Caco-2 (cell line): ENCODE results near the gene TMC1. TPM values are rescaled to one million over a fixed set of nuclear protein-coding genes. Genes with fewer than 3 reads are reported as not detected.

Experiments used
- BruUV-seq: library from RNA; stranded (reverse); fragments of 400-500 nt; replicated peaks from 2 replicates; lab custom pipeline; 2021; lab: Mats Ljungman, UMichigan
- CTCF ChIA-PET: fragments of 300-600 bp; sonication (Branson Sonifier 250); formaldehyde crosslinking; loops from one replicate; lab custom pipeline; 2022; ENCODE audit warnings: antibody characterized with exemption; lab: Charles Lee
- POLR2A ChIA-PET: fragments of 300-600 bp; sonication (Branson Sonifier 250); formaldehyde crosslinking; loops from one replicate; lab custom pipeline; 2022; ENCODE audit warnings: antibody characterized with exemption; lab: Charles Lee
- DNase-seq, 2 experiments: peaks; one replicate each; pipeline versions ENCODE4 v3.0.0 to v3.0.0-alpha.2; 2020 to 2022
- H3K27me3 ChIP-seq: replicated peaks from 2 replicates; pipeline ENCODE4 v1.6.0; 2011; ENCODE audit warnings: low read length; ENCODE audit not compliant: control insufficient read depth, insufficient read depth
- H3K36me3 ChIP-seq: 2 replicates; pipeline ENCODE4 v1.5.1; 2011; ENCODE audit warnings: low read length; ENCODE audit not compliant: control insufficient read depth, insufficient read depth
- H3K4me1 ChIP-seq: fragments of 250-450 bp; sonication (Bioruptor Pico); 2 replicates; pipeline ENCODE4 v1.5.1; 2020; ENCODE audit warnings: mild to moderate bottlenecking
- H3K4me3 ChIP-seq: 2 replicates; pipeline ENCODE4 v1.5.1; 2011; ENCODE audit warnings: low read depth, mild to moderate bottlenecking, control low read depth, low read length
- H3K9me3 ChIP-seq: fragments of 250-450 bp; sonication (Bioruptor Pico); 2 replicates; pipeline ENCODE4 v1.5.1; 2020; ENCODE audit warnings: mild to moderate bottlenecking, moderate library complexity
- H3K27ac Mint-ChIP-seq: one replicate; pipeline ENCODE4 v1.8.0; 2022; ENCODE audit warnings: mixed read lengths; ENCODE audit not compliant: unreplicated experiment
- H3K27me3 Mint-ChIP-seq: one replicate; pipeline ENCODE4 v1.8.0; 2022; ENCODE audit warnings: mixed read lengths; ENCODE audit not compliant: insufficient read depth, unreplicated experiment
- H3K36me3 Mint-ChIP-seq: one replicate; pipeline ENCODE4 v1.8.0; 2022; ENCODE audit warnings: mild to moderate bottlenecking, mixed read lengths; ENCODE audit not compliant: insufficient read depth, unreplicated experiment
- H3K4me1 Mint-ChIP-seq: one replicate; pipeline ENCODE4 v1.8.0; 2022; ENCODE audit warnings: low read depth, mixed read lengths; ENCODE audit not compliant: unreplicated experiment
- H3K4me3 Mint-ChIP-seq: one replicate; pipeline ENCODE4 v1.8.0; 2022; ENCODE audit warnings: mild to moderate bottlenecking, moderate library complexity, mixed read lengths; ENCODE audit not compliant: unreplicated experiment
- H3K9me3 Mint-ChIP-seq: one replicate; pipeline ENCODE4 v1.8.0; 2022; ENCODE audit warnings: mixed read lengths; ENCODE audit not compliant: unreplicated experiment
- intact Hi-C: fragments of 100-400 bp; cut with micrococcal nuclease; formaldehyde crosslinking; loops from one replicate; pipeline ENCODE4 v1.10.0; 2022; ENCODE audit not compliant: unreplicated experiment
- total RNA-seq: library from RNA; stranded (reverse); gene quantifications from 2 replicates; pipeline ENCODE4 v1.2.3, GENCODE V29; 2022
- TF ChIP-seq, protein P1 (sequence below), 2 experiments: fragments of 200-600 bp in 1 of 2; IDR thresholded peaks; 1 replicate in 1 of 2; 2 replicates in 1 of 2; pipeline versions ENCODE4 v1.5.1 to v1.8.0; 2011 to 2022; ENCODE audit warnings: antibody characterized with exemption in 1 of 2, control low read depth in 1 of 2, inconsistent platforms in 1 of 2, low read depth in 1 of 2, low read length in 1 of 2, mild to moderate bottlenecking in 1 of 2, moderate library complexity in 1 of 2; ENCODE audit not compliant: insufficient read depth in 1 of 2, severe bottlenecking in 1 of 2, unreplicated experiment in 1 of 2

The TMC1 gene
- total RNA-seq, 1 experiment from 2014 or later: not detected

DNA sequence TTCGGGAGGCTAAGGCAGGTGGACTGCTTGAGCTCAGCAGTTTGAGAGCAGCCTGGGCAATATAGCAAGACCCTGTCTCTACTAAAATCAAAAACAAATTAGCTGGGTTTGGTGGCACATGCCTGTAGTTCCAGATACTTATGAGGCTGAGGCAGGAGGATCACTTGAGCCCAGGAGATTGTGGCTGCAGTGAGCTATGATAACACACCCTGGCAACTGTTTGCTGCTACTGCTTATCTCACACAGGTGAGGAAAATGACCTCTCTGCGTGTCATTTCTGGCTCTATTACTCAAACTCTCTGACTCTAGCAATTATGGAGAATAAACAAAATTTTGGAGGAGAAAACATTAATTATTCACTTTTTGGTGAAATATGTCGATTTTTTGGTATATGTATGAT lies 45.3 kb upstream of the TMC1 start:
- no peak for DNase-seq
- H3K9me3 Mint-ChIP-seq: no peaks in the 10 kb centered on the region
- Histone ChIP-seq H3K4me3 (no peak overlapping the region), H3K9me3 (no peaks in the 10 kb centered on the region), H3K4me1 (peaks cover 7% of the 10 kb centered on the region; the same call in 1 of the 2 replicates), H3K27me3 (no peaks in the 10 kb centered on the region), H3K36me3 (no peaks in the 10 kb centered on the region)
- intact Hi-C loops: loop anchor here (5.0 to 10.0 kb wide), 4 partner anchors 79 to 169 kb away; partner anchors contain the start of gene ZFAND5
- H3K27me3 Mint-ChIP-seq: no peaks in the 10 kb centered on the region
- H3K27ac Mint-ChIP-seq: no peak overlapping the region
- BruUV-seq: no TSS peak
- TF ChIP-seq, protein P1, sequence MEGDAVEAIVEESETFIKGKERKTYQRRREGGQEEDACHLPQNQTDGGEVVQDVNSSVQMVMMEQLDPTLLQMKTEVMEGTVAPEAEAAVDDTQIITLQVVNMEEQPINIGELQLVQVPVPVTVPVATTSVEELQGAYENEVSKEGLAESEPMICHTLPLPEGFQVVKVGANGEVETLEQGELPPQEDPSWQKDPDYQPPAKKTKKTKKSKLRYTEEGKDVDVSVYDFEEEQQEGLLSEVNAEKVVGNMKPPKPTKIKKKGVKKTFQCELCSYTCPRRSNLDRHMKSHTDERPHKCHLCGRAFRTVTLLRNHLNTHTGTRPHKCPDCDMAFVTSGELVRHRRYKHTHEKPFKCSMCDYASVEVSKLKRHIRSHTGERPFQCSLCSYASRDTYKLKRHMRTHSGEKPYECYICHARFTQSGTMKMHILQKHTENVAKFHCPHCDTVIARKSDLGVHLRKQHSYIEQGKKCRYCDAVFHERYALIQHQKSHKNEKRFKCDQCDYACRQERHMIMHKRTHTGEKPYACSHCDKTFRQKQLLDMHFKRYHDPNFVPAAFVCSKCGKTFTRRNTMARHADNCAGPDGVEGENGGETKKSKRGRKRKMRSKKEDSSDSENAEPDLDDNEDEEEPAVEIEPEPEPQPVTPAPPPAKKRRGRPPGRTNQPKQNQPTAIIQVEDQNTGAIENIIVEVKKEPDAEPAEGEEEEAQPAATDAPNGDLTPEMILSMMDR (IDR thresholded peaks at IDR 0.05; ENCODE audit: insufficient read depth in 1 of 2, low read depth in 1 of 2, low read length in 1 of 2, severe bottlenecking in 1 of 2, unreplicated experiment in 1 of 2): no peak
- H3K36me3 Mint-ChIP-seq: no peaks in the 10 kb centered on the region
- ChIA-PET POLR2A (no interaction called here), CTCF (no interaction called here)
- H3K4me1 Mint-ChIP-seq: no peaks in the 10 kb centered on the region
- no peak overlapping the region for H3K4me3 Mint-ChIP-seq

DNA sequence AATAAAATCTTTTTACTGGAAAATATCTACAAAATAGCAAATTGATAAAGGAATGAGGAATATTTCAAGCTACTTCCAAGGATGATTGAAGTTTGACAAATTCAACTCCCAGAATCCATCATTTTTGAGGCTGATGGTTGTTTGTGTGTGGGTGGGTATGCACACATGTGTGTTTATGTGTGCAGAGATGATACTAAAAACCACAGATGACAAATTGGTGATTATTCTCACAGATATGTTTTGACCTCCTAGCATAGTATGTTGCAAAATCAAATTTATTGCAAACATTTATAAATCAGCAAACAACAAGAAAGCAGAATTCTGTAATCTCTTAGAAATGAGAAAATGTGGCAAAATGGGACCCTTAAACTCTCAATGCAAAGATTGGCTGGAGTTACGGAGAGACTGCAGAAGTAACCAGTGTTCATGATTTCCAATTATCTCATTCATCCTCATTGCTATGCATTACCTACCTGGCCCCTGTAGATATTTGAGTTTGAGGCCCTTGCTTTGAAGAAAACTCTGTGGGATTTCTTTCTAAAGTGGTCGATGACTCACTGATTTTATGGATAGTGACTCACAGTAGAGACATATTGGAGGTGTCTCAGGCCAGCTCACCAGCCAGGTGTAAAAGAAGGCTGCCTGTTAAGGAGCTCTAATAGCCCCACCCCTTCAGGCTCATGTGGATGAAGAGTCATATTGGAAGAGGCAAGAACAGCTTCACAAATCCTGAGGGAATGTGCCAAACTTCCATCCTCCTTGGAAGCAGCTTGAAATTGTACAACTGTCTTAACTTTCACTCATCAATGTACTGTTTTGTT lies 44.6 kb upstream of the TMC1 start:
- H3K27ac Mint-ChIP-seq: no peak overlapping the region
- TF ChIP-seq, protein P1 (IDR thresholded peaks at IDR 0.05; ENCODE audit: insufficient read depth in 1 of 2, low read depth in 1 of 2, low read length in 1 of 2, severe bottlenecking in 1 of 2, unreplicated experiment in 1 of 2): no peak
- BruUV-seq: no TSS peak
- Histone ChIP-seq H3K4me1 (peaks cover 7% of the 10 kb centered on the region; the same call in 1 of the 2 replicates), H3K9me3 (no peaks in the 10 kb centered on the region), H3K27me3 (no peaks in the 10 kb centered on the region), H3K36me3 (no peaks in the 10 kb centered on the region), H3K4me3 (no peak overlapping the region)
- ChIA-PET POLR2A (no interaction called here), CTCF (no interaction called here)
- H3K27me3 Mint-ChIP-seq: no peaks in the 10 kb centered on the region
- DNase-seq: peak; percentile 27 to 65
- no peaks in the 10 kb centered on the region for H3K9me3 Mint-ChIP-seq
- H3K4me1 Mint-ChIP-seq: no peaks in the 10 kb centered on the region
- intact Hi-C loops: loop anchor here (5.0 to 10.0 kb wide), 4 partner anchors 78 to 170 kb away; partner anchors contain the start of gene ZFAND5
- H3K36me3 Mint-ChIP-seq: no peaks in the 10 kb centered on the region
- H3K4me3 Mint-ChIP-seq: peak overlapping the region; percentile 33

DNA sequence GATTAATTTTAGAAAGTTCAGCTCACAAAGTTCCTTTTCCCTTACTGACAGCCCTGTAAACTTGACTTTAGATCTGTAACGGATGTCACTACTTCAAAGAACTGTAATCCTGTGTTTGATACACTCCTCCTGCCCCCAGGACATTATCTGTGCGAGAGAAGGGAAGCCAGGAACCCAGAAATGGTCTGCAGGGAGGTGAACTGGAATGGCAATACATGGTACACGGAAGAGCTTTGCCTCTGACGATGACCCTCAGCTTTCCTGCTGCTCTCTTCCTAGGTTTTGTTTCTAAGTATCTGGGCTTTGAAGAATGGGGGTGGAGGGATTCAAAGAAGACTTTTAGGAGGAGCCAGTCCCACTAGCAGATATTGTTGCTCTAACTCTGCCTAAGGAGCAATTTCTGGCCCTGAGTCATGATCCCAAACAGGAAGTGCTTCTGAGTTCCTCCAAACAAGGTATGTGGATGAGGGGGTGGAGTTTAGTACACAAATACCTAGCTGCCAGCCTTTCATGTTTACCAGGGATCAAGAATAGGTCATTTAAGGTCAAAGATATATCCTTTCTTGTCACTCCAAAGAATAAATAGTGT lies 43.4 kb upstream of the TMC1 start:
- Histone ChIP-seq H3K27me3 (no peaks in the 10 kb centered on the region), H3K36me3 (no peaks in the 10 kb centered on the region), H3K9me3 (no peaks in the 10 kb centered on the region), H3K4me1 (peaks cover 7% of the 10 kb centered on the region; the same call in 1 of the 2 replicates), H3K4me3 (no peak overlapping the region)
- H3K27ac Mint-ChIP-seq: peak overlapping the region; percentile 81
- no peaks in the 10 kb centered on the region for H3K27me3 Mint-ChIP-seq
- no peaks in the 10 kb centered on the region for H3K9me3 Mint-ChIP-seq
- peak; percentile 49 to 61 for DNase-seq
- POLR2A ChIA-PET: interaction anchor here (0.5 kb wide), 1 partner anchor 78 kb away, joined by 3 read pairs; no protein-coding TSS in a partner anchor
- H3K36me3 Mint-ChIP-seq: no peaks in the 10 kb centered on the region
- peak overlapping the region; percentile 33 for H3K4me3 Mint-ChIP-seq
- CTCF ChIA-PET: interaction anchor here (0.6 kb wide), 1 partner anchor 14 kb away, joined by 4 read pairs; no protein-coding TSS in a partner anchor
- TF ChIP-seq, protein P1 (IDR thresholded peaks at IDR 0.05; ENCODE audit: insufficient read depth in 1 of 2, low read depth in 1 of 2, low read length in 1 of 2, severe bottlenecking in 1 of 2, unreplicated experiment in 1 of 2): no peak
- H3K4me1 Mint-ChIP-seq: no peaks in the 10 kb centered on the region
- no TSS peak for BruUV-seq
- intact Hi-C loops: loop anchor here (5.0 to 10.0 kb wide), 4 partner anchors 77 to 171 kb away; partner anchors contain the start of gene ZFAND5
